Natural killer cell (primary cell): ENCODE data around the gene GLS2. TPM values are rescaled to one million over a fixed set of nuclear protein-coding genes. Genes with fewer than 3 reads are reported as not detected.

ENCODE experiments used
- ATAC-seq, 3 donors: fragments of 150-1000 bp in 2 of 3; fragments of 200-7000 bp in 1 of 3; cut with Tn5 transposase; 1 replicate in 1 of 3; 2 replicates in 2 of 3; pipeline ENCODE4 v1.10.0; 2021; ENCODE audit warnings: mild to moderate bottlenecking in 2 of 3, moderate library complexity in 2 of 3
- DNase-seq, 2 donors: peaks; one replicate each; pipeline versions ENCODE4 v3.0.0 to v3.0.0-alpha.2; 2013 to 2021; ENCODE audit warnings: mixed read lengths in 1 of 2
- H3K27ac ChIP-seq: one replicate; pipeline ENCODE4 v1.5.1; 2013; ENCODE audit warnings: mild to moderate bottlenecking, low read length
- H3K27me3 ChIP-seq: one replicate; pipeline ENCODE4 v1.6.1; 2013; ENCODE audit warnings: low read length; ENCODE audit not compliant: control insufficient read depth, insufficient read depth
- H3K36me3 ChIP-seq: one replicate; pipeline ENCODE4 v1.6.1; 2013; ENCODE audit warnings: low read length; ENCODE audit not compliant: control insufficient read depth, insufficient read depth
- H3K4me1 ChIP-seq: one replicate; pipeline ENCODE4 v1.6.1; 2013; ENCODE audit warnings: low read length; ENCODE audit not compliant: control insufficient read depth, insufficient read depth
- H3K4me3 ChIP-seq: one replicate; pipeline ENCODE4 v1.5.1; 2013; ENCODE audit warnings: low read length
- H3K9me3 ChIP-seq: one replicate; pipeline ENCODE4 v1.6.1; 2013; ENCODE audit warnings: low read length; ENCODE audit not compliant: control insufficient read depth, insufficient read depth
- H3K27ac Mint-ChIP-seq, 2 donors: one replicate each; pipeline ENCODE4 v1.8.0; 2022; ENCODE audit warnings: mild to moderate bottlenecking in 2 of 2, mixed read lengths in 2 of 2, moderate library complexity in 1 of 2
- H3K27me3 Mint-ChIP-seq, 2 donors: one replicate each; pipeline ENCODE4 v1.8.0; 2022; ENCODE audit warnings: low read depth in 2 of 2, mixed read lengths in 2 of 2
- H3K36me3 Mint-ChIP-seq: one replicate; pipeline ENCODE4 v1.8.0; 2022; ENCODE audit warnings: mixed read lengths
- H3K4me1 Mint-ChIP-seq, 2 donors: one replicate each; pipeline ENCODE4 v1.8.0; 2022; ENCODE audit warnings: mixed read lengths in 2 of 2
- H3K4me3 Mint-ChIP-seq: one replicate; pipeline ENCODE4 v1.8.0; 2022; ENCODE audit warnings: mild to moderate bottlenecking, moderate library complexity, mixed read lengths
- H3K9me3 Mint-ChIP-seq, 2 donors: one replicate each; pipeline ENCODE4 v1.8.0; 2022; ENCODE audit warnings: mixed read lengths in 2 of 2
- CTCF ChIP-seq: fragments of 200-600 bp; IDR thresholded peaks from one replicate; pipeline ENCODE4 v1.8.0; 2022; ENCODE audit warnings: antibody characterized with exemption
- WGBS: methylation state at CpG from one replicate; pipeline ENCODE4 v1.1.7; 2013; ENCODE audit warnings: missing lambda C conversion rate; ENCODE audit not compliant: insufficient coverage; 5-methylcytosine and 5-hydroxymethylcytosine counted together
- intact Hi-C: fragments of 100-400 bp; cut with micrococcal nuclease; formaldehyde crosslinking; loops from one replicate; pipeline ENCODE4 v1.14.2; 2022
- total RNA-seq, 4 donors: library from RNA; stranded (reverse); fragments of 120-200 nt in 1 of 4; gene quantifications; one replicate each; pipeline versions ENCODE4 v1.2.3 to v1.2.4, GENCODE V29; 2013 to 2022

The GLS2 gene
- total RNA-seq, 3 donors from 2014 or later (not counting 1 experiment from before 2014, with no cell fraction given): 1.2 to 1.6 (median 1.6) TPM

- peaks cover 4% of the 10 kb centered on the region for H3K4me1 ChIP-seq
- DNase-seq: no peak
- intact Hi-C loops: loop anchor here (10.0 kb wide), 1 partner anchor 207 kb away; the partner anchor contains the start of gene ANKRD52
- Mint-ChIP-seq H3K27me3 (no peaks in the 10 kb centered on the region), H3K4me3 (no peak overlapping the region), H3K9me3 (no peaks in the 10 kb centered on the region), H3K27ac (no peak overlapping the region), H3K36me3 (no peaks in the 10 kb centered on the region), H3K4me1 (peaks cover 5% of the 10 kb centered on the region in 2 donors)
- H3K36me3 ChIP-seq: no peaks in the 10 kb centered on the region
- WGBS: 89% methylated on average over 8 of the region's 11 CpGs
- H3K27ac ChIP-seq: no peak overlapping the region
- TF ChIP-seq CTCF: no peak
- no peak overlapping the region for H3K4me3 ChIP-seq
- no peaks in the 10 kb centered on the region for H3K9me3 ChIP-seq
- no peak for ATAC-seq
- H3K27me3 ChIP-seq: no peaks in the 10 kb centered on the region
These were observed 26.5 kb downstream of the GLS2 start for GRCh38 chr12:56461235-56462159.

GRCh38 chr12:56457817-56458216 is 30.1 kb downstream of the GLS2 start:
- H3K4me3 ChIP-seq: no peak overlapping the region
- H3K4me1 Mint-ChIP-seq: no peaks in the 10 kb centered on the region
- H3K27ac ChIP-seq: no peak overlapping the region
- no peaks in the 10 kb centered on the region for H3K9me3 ChIP-seq
- H3K36me3 Mint-ChIP-seq: no peaks in the 10 kb centered on the region
- intact Hi-C loops: no loop called here
- no peak overlapping the region for H3K4me3 Mint-ChIP-seq
- peaks cover 0 to 7% of the 10 kb centered on the region in 2 donors for H3K27me3 Mint-ChIP-seq
- ATAC-seq (no peak), DNase-seq (no peak)
- H3K27me3 ChIP-seq: no peaks in the 10 kb centered on the region
- no peaks in the 10 kb centered on the region for H3K9me3 Mint-ChIP-seq
- no peaks in the 10 kb centered on the region for H3K4me1 ChIP-seq
- no peak overlapping the region for H3K27ac Mint-ChIP-seq
- 95% methylated on average over 4 of the region's 4 CpGs for WGBS
- no peak for TF ChIP-seq CTCF
- H3K36me3 ChIP-seq: no peaks in the 10 kb centered on the region

GRCh38 chr12:56454557-56454956 is 33.4 kb downstream of the GLS2 start, which contains the start of gene MIP:
TSS of gene MIP (minus strand) at chr12:56454657. CDS start at chr12:56454613, 44 bp downstream.
- H3K4me1 ChIP-seq: peaks cover 4% of the 10 kb centered on the region
- no peak for TF ChIP-seq CTCF
- ATAC-seq: no peak
- DNase-seq: no peak
- H3K9me3 ChIP-seq: no peaks in the 10 kb centered on the region
- H3K4me3 Mint-ChIP-seq: no peak within 1 kb of the TSS
- peaks cover 4 to 7% of the 10 kb centered on the region in 2 donors for H3K4me1 Mint-ChIP-seq
- no peaks in the 10 kb centered on the region for H3K9me3 Mint-ChIP-seq
- no peak within 1 kb of the TSS for H3K4me3 ChIP-seq
- no peaks in the 10 kb centered on the region for H3K27me3 ChIP-seq
- 90% methylated on average over 5 of the region's 5 CpGs for WGBS
- intact Hi-C loops: no loop called here
- H3K27ac Mint-ChIP-seq: no peak within 1 kb of the TSS
- H3K27ac ChIP-seq: no peak within 1 kb of the TSS
- H3K27me3 Mint-ChIP-seq: peaks cover 0 to 7% of the 10 kb centered on the region in 2 donors
- H3K36me3 Mint-ChIP-seq: no peaks in the 10 kb centered on the region
- H3K36me3 ChIP-seq: no peaks in the 10 kb centered on the region
